Smooth muscle cell (in vitro differentiated cells): Measurements from ENCODE around the gene TOP2B. TPM values are rescaled to one million over a fixed set of nuclear protein-coding genes. Genes with fewer than 3 reads are reported as not detected.

ENCODE experiments used
- DNase-seq: peaks from one replicate; lab custom pipeline; 2025; ENCODE audit not compliant: unreplicated experiment; lab: John Stamatoyannopoulos, UW
- H2AFZ ChIP-seq: fragments of 200-600 bp; sonication (generic); 2 replicates; pipeline ENCODE4 v1.6.0; 2016; ENCODE audit warnings: antibody characterized with exemption, low read depth, mild to moderate bottlenecking
- H3F3A ChIP-seq: fragments of 200-600 bp; sonication (generic); 2 replicates; pipeline ENCODE4 v1.6.0; 2017; ENCODE audit warnings: antibody characterized with exemption, low read depth
- H3K27ac ChIP-seq: fragments of 200-600 bp; sonication (generic); 2 replicates; pipeline ENCODE4 v1.5.1; 2016; ENCODE audit warnings: low read depth, mild to moderate bottlenecking
- H3K27me3 ChIP-seq: fragments of 200-600 bp; sonication (generic); 2 replicates; pipeline ENCODE4 v1.6.1; 2016; ENCODE audit warnings: low read depth, mild to moderate bottlenecking
- H3K36me3 ChIP-seq: fragments of 200-600 bp; sonication (generic); 2 replicates; pipeline ENCODE4 v1.5.1; 2016; ENCODE audit warnings: low read depth
- H3K4me1 ChIP-seq: fragments of 200-600 bp; sonication (generic); 2 replicates; pipeline ENCODE4 v1.5.1; 2016; ENCODE audit warnings: low read depth
- H3K4me2 ChIP-seq: fragments of 200-600 bp; sonication (generic); 2 replicates; pipeline ENCODE4 v1.6.0; 2016; ENCODE audit warnings: mild to moderate bottlenecking
- H3K4me3 ChIP-seq: fragments of 200-600 bp; sonication (generic); 2 replicates; pipeline ENCODE4 v1.5.1; 2016; ENCODE audit warnings: mild to moderate bottlenecking
- H3K79me2 ChIP-seq: fragments of 200-600 bp; sonication (generic); 2 replicates; pipeline ENCODE4 v1.6.0; 2016; ENCODE audit warnings: low read depth, mild to moderate bottlenecking
- H3K9ac ChIP-seq: fragments of 200-600 bp; sonication (generic); 2 replicates; pipeline ENCODE4 v1.6.0; 2016; ENCODE audit warnings: low read depth
- H3K9me3 ChIP-seq: fragments of 200-600 bp; sonication (generic); replicated peaks from 2 replicates; pipeline ENCODE4 v1.5.1; 2016; ENCODE audit warnings: low read depth
- H4K20me1 ChIP-seq: fragments of 200-600 bp; sonication (generic); 2 replicates; pipeline ENCODE4 v1.6.0; 2016; ENCODE audit warnings: low read depth
- CTCF ChIP-seq: fragments of 200-600 bp; sonication (generic); IDR thresholded peaks from 2 replicates; pipeline ENCODE4 v1.5.1; 2017; ENCODE audit warnings: borderline replicate concordance, mild to moderate bottlenecking, antibody characterized with exemption; ENCODE audit not compliant: insufficient read depth, poor library complexity, severe bottlenecking
- WGBS: methylation state at CpG from one replicate; pipeline ENCODE4 v1.1.7; 2016; ENCODE audit warnings: low lambda C conversion rate; 5-methylcytosine and 5-hydroxymethylcytosine counted together
- polyA plus RNA-seq: library from polyadenylated mRNA; unstranded; fragments of >200 nt; fragmentation: Nextera tagmentation; extraction: Ambion mirVana; gene quantifications from 2 replicates; pipeline ENCODE4 v1.2.1, GENCODE V29; 2016
- total RNA-seq: library from RNA; depleted of rRNA; stranded (reverse); fragments of >200 nt; gene quantifications from 2 replicates; pipeline ENCODE4 v1.2.3, GENCODE V29; 2014

TOP2B gene
- total and polyA plus RNA-seq, 2 experiments from 2014 or later: 70.2 to 132 TPM

DNA sequence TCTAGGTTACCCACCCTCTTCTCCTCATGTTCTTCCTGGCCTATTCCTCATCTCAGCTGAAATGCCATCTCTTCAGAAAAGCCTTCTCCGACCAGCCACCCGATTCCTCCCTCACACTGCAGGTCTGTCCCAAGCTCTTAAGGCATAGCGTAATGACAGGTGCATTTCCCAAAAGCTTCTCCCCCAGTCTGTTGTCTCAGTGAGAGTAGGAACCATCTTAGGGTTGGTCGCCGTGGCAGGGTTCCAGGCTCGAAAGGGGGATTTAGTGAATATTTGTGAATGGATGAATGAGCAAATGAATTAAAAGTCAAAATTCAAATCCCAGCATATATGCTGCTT, 78.6 kb downstream of the TOP2B start:
- H3K9ac ChIP-seq: no peak overlapping the region
- H4K20me1 ChIP-seq: no peaks in the 10 kb centered on the region
- no peak overlapping the region for H3K4me3 ChIP-seq
- peaks cover 6% of the 10 kb centered on the region for H3K79me2 ChIP-seq
- H3K36me3 ChIP-seq: no peaks in the 10 kb centered on the region
- H2AFZ ChIP-seq: no peak overlapping the region
- H3K27ac ChIP-seq: peak overlapping the region; percentile 14
- DNase-seq: no peak
- peaks cover 8% of the 10 kb centered on the region for H3K4me1 ChIP-seq
- no peaks in the 10 kb centered on the region for H3K27me3 ChIP-seq
- no peaks in the 10 kb centered on the region for H3K9me3 ChIP-seq
- H3K4me2 ChIP-seq: no peak overlapping the region
- no peak for TF ChIP-seq CTCF
- peaks cover 37% of the 10 kb centered on the region for H3F3A ChIP-seq
- over 99% methylated on average over 6 of the region's 6 CpGs for WGBS

DNA sequence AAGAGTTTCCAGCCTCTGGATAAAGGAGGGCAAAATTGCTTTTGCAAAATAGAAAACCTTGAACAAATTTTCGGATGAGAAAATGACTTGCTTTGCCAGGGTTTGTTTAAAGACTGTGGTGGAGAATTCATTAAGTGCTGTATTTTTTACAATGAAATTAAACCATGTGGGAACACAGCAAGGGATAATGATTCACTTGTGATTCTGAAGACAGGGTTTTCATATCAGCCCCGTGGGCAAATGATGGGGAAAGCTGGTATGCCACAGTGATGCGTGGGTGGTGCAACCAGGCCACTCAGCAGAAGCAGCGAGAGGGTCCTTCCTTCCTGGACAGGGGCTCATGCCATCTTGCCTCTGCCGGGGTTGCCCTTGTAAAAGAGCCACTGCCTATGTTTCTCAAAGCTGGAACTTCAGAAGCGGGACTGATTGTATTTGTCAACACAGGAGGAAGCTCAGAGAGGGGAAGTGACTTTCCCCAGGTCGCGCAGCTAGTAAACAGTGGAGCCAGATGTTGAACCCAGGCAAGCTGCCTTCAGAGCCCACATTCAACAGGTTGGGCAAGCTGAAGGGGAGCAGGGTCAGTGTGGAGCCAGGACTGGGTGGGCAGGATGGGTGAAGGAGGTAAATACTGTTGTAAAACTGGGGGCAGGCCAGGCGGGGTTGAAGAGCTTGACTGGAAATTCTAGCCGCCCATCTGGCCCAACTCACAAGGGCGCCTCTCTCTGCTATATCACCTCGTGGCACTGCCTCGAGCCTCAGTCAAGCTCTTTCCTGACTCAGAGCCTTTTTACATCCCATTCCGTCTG, 79.1 kb downstream of the TOP2B start:
- Histone ChIP-seq H3K27ac (peak overlapping the region; percentile 58), H3K79me2 (peaks cover 6% of the 10 kb centered on the region), H4K20me1 (no peaks in the 10 kb centered on the region), H3K9me3 (no peaks in the 10 kb centered on the region), H3K4me3 (no peak overlapping the region), H3K4me2 (peak overlapping the region; percentile 62), H3K27me3 (no peaks in the 10 kb centered on the region), H3K9ac (no peak overlapping the region), H2AFZ (no peak overlapping the region), H3K36me3 (no peaks in the 10 kb centered on the region), H3K4me1 (peaks cover 8% of the 10 kb centered on the region), H3F3A (peaks cover 43% of the 10 kb centered on the region)
- WGBS: 77% methylated on average over 14 of the region's 14 CpGs
- TF ChIP-seq CTCF: no peak
- no peak for DNase-seq

DNA sequence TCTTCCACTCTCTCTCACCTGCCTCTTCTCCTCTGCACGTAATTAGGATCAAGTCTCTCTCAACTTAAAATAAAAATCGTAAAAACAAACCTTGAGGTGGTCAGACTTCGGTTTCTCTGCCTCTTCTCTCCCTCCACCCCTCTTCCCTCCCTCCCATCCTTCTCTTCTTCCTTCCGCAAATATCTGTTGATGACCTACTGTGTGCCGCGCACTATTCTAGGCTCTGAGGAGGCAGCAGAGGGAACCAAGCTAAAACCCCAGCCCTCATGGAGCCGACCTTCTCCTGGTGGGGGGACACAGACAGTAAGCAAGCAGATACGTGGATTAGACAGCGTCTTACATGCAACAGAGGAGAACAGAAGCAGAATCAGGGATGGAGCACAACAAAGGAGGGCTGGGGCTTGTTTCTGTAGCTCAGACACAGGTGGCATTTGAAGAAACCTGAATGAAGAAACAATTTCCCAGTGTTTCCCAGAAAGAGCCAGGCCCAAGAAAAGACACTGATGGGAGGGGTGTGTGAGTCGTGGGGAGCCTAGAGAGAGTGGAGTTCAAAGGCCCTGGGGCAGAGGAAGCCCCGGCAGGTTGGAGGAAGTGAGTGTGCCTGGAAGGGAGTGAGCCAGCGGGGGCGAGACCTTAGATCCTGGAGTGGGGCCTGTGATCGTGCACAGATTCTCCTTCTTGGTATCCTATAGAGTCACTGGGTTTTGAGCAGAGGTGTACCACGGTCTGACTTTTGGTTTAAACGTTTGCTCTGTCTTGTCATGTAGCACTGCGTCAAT, 80.5 kb downstream of the TOP2B start:
- H3K27ac ChIP-seq: peak overlapping the region; percentile 99
- H3K9ac ChIP-seq: no peak overlapping the region
- no peak overlapping the region for H3K4me3 ChIP-seq
- 91% methylated on average over 17 of the region's 17 CpGs for WGBS
- H3K79me2 ChIP-seq: peaks cover 11% of the 10 kb centered on the region
- DNase-seq: no peak
- TF ChIP-seq CTCF: no peak
- no peaks in the 10 kb centered on the region for H3K36me3 ChIP-seq
- H2AFZ ChIP-seq: no peak overlapping the region
- peaks cover 38% of the 10 kb centered on the region for H3F3A ChIP-seq
- H3K9me3 ChIP-seq: no peaks in the 10 kb centered on the region
- H4K20me1 ChIP-seq: no peaks in the 10 kb centered on the region
- no peak overlapping the region for H3K4me2 ChIP-seq
- H3K27me3 ChIP-seq: no peaks in the 10 kb centered on the region
- H3K4me1 ChIP-seq: peaks cover 8% of the 10 kb centered on the region
